Right atrium auricular region (tissue), 2 donors: ENCODE data around the gene UBAC1. TPM values are rescaled to one million over a fixed set of nuclear protein-coding genes. Genes with fewer than 3 reads are reported as not detected.

ENCODE experiments used
- DNase-seq: peaks from one replicate; pipeline ENCODE4 v3.0.0-alpha.2; 2019; ENCODE audit warnings: low spot score
- H3K27ac ChIP-seq, 2 donors: fragments of 200-600 bp; sonication (generic); 1 replicate in 1 of 2; 2 replicates in 1 of 2; pipeline ENCODE4 v1.5.1; 2016 to 2019
- H3K27me3 ChIP-seq, 2 donors: fragments of 200-600 bp; sonication (generic); one replicate each; pipeline versions ENCODE4 v1.5.1 to v1.6.0; 2017 to 2019
- H3K36me3 ChIP-seq: fragments of 200-600 bp; sonication (generic); one replicate; pipeline ENCODE4 v1.5.1; 2016
- H3K4me1 ChIP-seq, 2 donors: fragments of 200-600 bp; sonication (generic); one replicate each; pipeline versions ENCODE4 v1.5.1 to v1.6.0; 2017 to 2019
- H3K4me3 ChIP-seq, 2 donors: fragments of 200-600 bp; sonication (generic); 1 replicate in 1 of 2; 2 replicates in 1 of 2; pipeline ENCODE4 v1.5.1; 2017 to 2019; ENCODE audit warnings: mild to moderate bottlenecking in 1 of 2, moderate library complexity in 1 of 2
- H3K9me3 ChIP-seq, 2 donors: fragments of 200-600 bp; sonication (generic); one replicate each; pipeline ENCODE4 v1.5.1; 2019
- CTCF ChIP-seq, 2 donors: fragments of 200-600 bp; sonication (generic); IDR thresholded peaks; one replicate each; pipeline ENCODE4 v1.5.1; 2019; ENCODE audit warnings: antibody characterized with exemption in 2 of 2
- total RNA-seq, 2 donors: library from RNA; depleted of rRNA; stranded (reverse); fragments of >200 nt; gene quantifications; one replicate each; pipeline ENCODE4 v1.1.0, GENCODE V29; 2016

The UBAC1 gene
- total RNA-seq, 2 donors from 2014 or later: 58.6 to 76.9 TPM

DNA sequence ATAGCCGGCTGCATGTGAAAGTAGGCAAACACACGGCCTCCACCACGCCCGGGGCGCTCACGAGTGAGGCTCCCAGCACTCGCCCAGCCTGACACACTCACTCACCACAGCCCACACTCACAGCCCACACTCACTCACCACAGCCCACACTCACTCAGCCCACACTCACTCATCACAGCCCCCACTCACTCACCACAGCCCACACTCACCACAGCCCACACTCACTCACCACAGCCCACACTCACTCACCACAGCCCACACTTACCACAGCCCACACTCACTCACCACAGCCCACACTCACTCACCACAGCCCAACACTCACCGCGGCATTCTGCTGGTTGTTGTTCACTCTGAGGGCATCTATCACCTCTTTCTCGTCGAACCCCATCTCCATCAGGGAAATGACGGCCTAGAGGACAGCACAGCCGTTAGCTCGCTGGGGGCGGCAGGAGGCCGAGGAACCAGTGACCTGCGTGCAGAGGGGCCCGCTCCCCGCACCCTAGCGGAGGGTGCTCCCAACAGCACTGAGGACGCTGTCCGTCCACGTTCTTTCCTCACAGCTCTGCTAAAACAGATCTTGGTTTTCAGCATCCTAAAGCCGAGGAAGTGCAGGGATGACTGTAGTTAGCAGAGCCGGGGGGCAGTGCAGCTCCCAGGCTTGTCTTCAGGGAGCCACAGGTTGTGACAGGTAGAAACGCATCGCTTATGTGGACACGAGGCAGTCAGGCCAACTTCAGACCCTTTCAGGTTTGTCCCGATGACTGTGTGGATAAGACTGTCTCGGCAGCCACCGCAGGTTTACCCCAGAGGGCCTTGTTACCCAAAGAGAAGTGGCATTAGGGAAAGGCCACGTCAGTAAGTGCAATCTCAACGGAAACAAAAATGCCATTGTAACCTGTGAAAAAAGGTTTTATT, 21.6 kb downstream of the UBAC1 start:
- peaks cover 0 to 10% of the 10 kb centered on the region in 2 donors for H3K4me1 ChIP-seq
- no peak overlapping the region for H3K4me3 ChIP-seq
- no peak overlapping the region for H3K27ac ChIP-seq
- H3K9me3 ChIP-seq: peaks cover 0 to 9% of the 10 kb centered on the region in 2 donors
- H3K27me3 ChIP-seq: no peaks in the 10 kb centered on the region
- H3K36me3 ChIP-seq: peaks cover 79% of the 10 kb centered on the region
- TF ChIP-seq CTCF (IDR thresholded peaks at IDR 0.05): no peak
- no peak for DNase-seq

- H3K9me3 ChIP-seq: peaks cover 0 to 9% of the 10 kb centered on the region in 2 donors
- H3K4me1 ChIP-seq: peaks cover 0 to 10% of the 10 kb centered on the region in 2 donors
- no peak for DNase-seq
- H3K27ac ChIP-seq: no peak overlapping the region
- H3K4me3 ChIP-seq: no peak overlapping the region
- H3K27me3 ChIP-seq: no peaks in the 10 kb centered on the region
- peaks cover 80% of the 10 kb centered on the region for H3K36me3 ChIP-seq
- TF ChIP-seq CTCF (IDR thresholded peaks at IDR 0.05): no peak
Measured at GRCh38 chr9:135937521-135938489, 23.4 kb downstream of the UBAC1 start.

DNA sequence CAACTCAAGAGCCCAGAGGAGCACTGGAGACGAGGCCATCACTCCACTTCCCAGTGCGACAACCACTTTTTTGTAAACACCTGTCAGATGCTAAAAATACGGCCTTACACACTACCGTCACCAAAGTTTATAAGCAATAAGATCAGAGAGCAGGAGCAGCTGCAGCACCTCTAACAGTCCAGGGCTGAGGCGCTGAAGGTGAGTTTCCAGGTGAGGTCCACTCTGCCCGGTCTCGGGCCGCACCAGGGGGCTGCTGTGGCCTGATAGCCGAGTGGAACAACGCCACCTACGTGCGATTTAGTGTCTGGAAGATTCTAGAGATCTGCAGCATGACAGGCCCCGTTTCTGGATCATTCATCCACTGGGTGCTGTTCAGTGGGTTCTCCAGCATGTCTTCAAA, 28.1 kb downstream of the UBAC1 start:
- Histone ChIP-seq H3K27ac (no peak overlapping the region), H3K36me3 (peaks cover 73% of the 10 kb centered on the region), H3K4me3 (no peak overlapping the region), H3K27me3 (no peaks in the 10 kb centered on the region), H3K4me1 (no peaks in the 10 kb centered on the region), H3K9me3 (peaks cover 0 to 9% of the 10 kb centered on the region in 2 donors)
- no peak for DNase-seq
- TF ChIP-seq CTCF (IDR thresholded peaks at IDR 0.05): no peak

GRCh38 chr9:135932656-135933055, 28.5 kb downstream of the UBAC1 start:
- Histone ChIP-seq H3K27me3 (no peaks in the 10 kb centered on the region), H3K27ac (no peak overlapping the region), H3K9me3 (peaks cover 0 to 9% of the 10 kb centered on the region in 2 donors), H3K36me3 (peaks cover 68% of the 10 kb centered on the region), H3K4me3 (no peak overlapping the region), H3K4me1 (no peaks in the 10 kb centered on the region)
- TF ChIP-seq CTCF (IDR thresholded peaks at IDR 0.05): no peak
- no peak for DNase-seq

- Histone ChIP-seq H3K27me3 (no peaks in the 10 kb centered on the region), H3K27ac (no peak overlapping the region), H3K4me3 (no peak overlapping the region), H3K9me3 (peaks cover 0 to 5% of the 10 kb centered on the region in 2 donors), H3K36me3 (peaks cover 56% of the 10 kb centered on the region), H3K4me1 (peaks cover 0 to 7% of the 10 kb centered on the region in 2 donors)
- DNase-seq: no peak
- TF ChIP-seq CTCF (IDR thresholded peaks at IDR 0.05): no peak
Measured at GRCh38 chr9:135931349-135931820, 29.8 kb downstream of the UBAC1 start.
